ENCODE results near the gene FNDC8.
"Not testable (repeated sequence)": the region's sequence is repeated elsewhere in the genome, so short reads cannot be mapped to it uniquely, and the experiment has no call there.

FNDC8 gene

DNA sequence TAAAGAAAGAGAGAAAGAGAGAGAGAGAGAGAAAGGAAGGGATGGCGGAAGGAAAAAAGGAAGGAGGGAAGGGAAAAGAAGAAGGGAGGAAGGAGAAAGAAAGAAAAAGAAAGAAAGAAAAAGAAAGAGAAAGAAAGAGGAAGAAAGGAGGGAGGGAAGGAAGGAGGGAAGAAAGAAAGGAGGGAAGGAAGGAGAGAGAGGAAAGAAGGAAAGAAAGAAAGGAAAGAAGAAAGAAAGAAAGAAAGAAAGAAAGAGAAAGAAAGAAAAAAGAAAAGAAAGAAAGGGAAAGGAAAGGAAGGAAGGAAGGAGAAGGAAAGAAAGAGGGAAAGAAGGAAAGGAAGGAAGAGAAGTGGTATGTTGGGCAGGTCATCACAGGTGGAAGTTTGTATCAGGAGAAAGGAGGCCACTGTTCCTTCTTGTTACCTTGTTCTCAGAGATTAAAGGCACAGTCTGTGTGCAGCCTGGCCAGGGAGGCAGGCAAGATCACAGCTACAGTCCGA, 53.5 kb downstream of the FNDC8 start:
- no peak for DNase-seq (ENCODE audit: low spot score)
- no peak for TF ChIP-seq CTCF (IDR thresholded peaks at IDR 0.05; ENCODE audit: extremely low read depth, missing control alignments)

- no peak for DNase-seq (ENCODE audit: low spot score)
- no peak for TF ChIP-seq CTCF (IDR thresholded peaks at IDR 0.05; ENCODE audit: extremely low read depth, missing control alignments)
Observed at GRCh38 chr17:35175638-35176415, 54.4 kb downstream of the FNDC8 start.

DNA sequence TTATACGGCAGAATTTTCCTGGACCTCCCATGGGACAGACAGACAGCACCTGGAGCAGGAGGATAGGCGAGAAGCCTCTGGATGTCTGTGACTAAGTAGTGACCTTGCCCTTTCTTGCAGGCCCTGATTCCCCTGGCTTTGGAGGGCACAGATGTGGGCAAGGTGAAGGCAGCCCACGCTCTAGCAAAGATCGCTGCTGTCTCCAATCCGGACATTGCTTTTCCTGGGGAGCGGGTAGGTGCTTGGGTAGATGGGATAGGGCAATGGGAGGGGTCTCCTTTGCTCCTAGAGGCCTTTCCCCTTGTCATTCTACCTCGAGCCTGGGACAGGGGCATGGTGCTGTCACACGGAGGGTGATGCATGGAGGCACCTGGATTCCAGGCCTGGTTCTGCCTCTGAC, 55.5 kb downstream of the FNDC8 start:
- TF ChIP-seq CTCF (IDR thresholded peaks at IDR 0.05; ENCODE audit: extremely low read depth, missing control alignments) = no peak
- DNase-seq (ENCODE audit: low spot score) = no peak

- DNase-seq (ENCODE audit: low spot score) = not testable (repeated sequence)
Observed at GRCh38 chr17:35179379-35179778, 58.0 kb downstream of the FNDC8 start.

Measured in GM20000 (cell line).